Naive thymus-derived CD8-positive, alpha-beta T cell (primary cell): ENCODE data around the gene CPT1B. TPM values are rescaled to one million over a fixed set of nuclear protein-coding genes. Genes with fewer than 3 reads are reported as not detected.
"Not testable (repeated sequence)": the region's sequence is repeated elsewhere in the genome, so short reads cannot be mapped to it uniquely, and the experiment has no call there.

Experiments used
- ATAC-seq, 2 donors: fragments of 150-1000 bp; cut with Tn5 transposase in 1 of 2; sonication (Bioruptor Pico), chemical (Tn5 transposase) in 1 of 2; 1 replicate in 1 of 2; 2 replicates in 1 of 2; pipeline ENCODE4 v1.10.0; 2021; ENCODE audit warnings: mild to moderate bottlenecking in 2 of 2, moderate library complexity in 2 of 2
- POLR2A ChIA-PET: fragments of 350-600 bp; sonication (Branson Sonifier 250); formaldehyde crosslinking; loops from one replicate; lab custom pipeline; 2021; ENCODE audit warnings: antibody characterized with exemption; lab: Charles Lee
- DNase-seq, 10 donors: peaks; one replicate each; pipeline versions ENCODE4 v3.0.0 to v3.0.0-alpha.2; 2020 to 2022
- H3K27ac Mint-ChIP-seq, 10 donors: one replicate each; pipeline ENCODE4 v1.8.0; 2020 to 2022; ENCODE audit warnings: mild to moderate bottlenecking in 10 of 10, mixed read lengths in 10 of 10, moderate library complexity in 4 of 10, inconsistent platforms in 1 of 10
- H3K27me3 Mint-ChIP-seq, 5 donors: one replicate each; pipeline ENCODE4 v1.8.0; 2021 to 2022; ENCODE audit warnings: mixed read lengths in 5 of 5
- H3K36me3 Mint-ChIP-seq, 3 donors: one replicate each; pipeline ENCODE4 v1.8.0; 2020 to 2022; ENCODE audit warnings: mixed read lengths in 3 of 3, mild to moderate bottlenecking in 2 of 3, inconsistent platforms in 1 of 3
- H3K4me1 Mint-ChIP-seq, 4 donors: one replicate each; pipeline ENCODE4 v1.8.0; 2021 to 2022; ENCODE audit warnings: mixed read lengths in 4 of 4
- H3K4me3 Mint-ChIP-seq, 10 donors: one replicate each; pipeline ENCODE4 v1.8.0; 2020 to 2022; ENCODE audit warnings: mild to moderate bottlenecking in 10 of 10, mixed read lengths in 10 of 10, moderate library complexity in 6 of 10, inconsistent platforms in 1 of 10
- H3K9me3 Mint-ChIP-seq, 9 donors: one replicate each; pipeline ENCODE4 v1.8.0; 2020 to 2022; ENCODE audit warnings: mixed read lengths in 9 of 9, mild to moderate bottlenecking in 3 of 9, inconsistent platforms in 1 of 9, moderate library complexity in 1 of 9
- polyA plus RNA-seq, 3 donors: library from polyadenylated mRNA; unstranded; fragments of 300-500 nt; fragmentation: Illumina TruSeq; gene quantifications; one replicate each; pipeline ENCODE4 v1.2.3, GENCODE V29; 2021
- total RNA-seq, 8 experiments: library from RNA in 2 of 8; stranded (reverse) in 2 of 8; gene quantifications; one replicate each; pipeline ENCODE4 v1.2.3 and lab custom pipeline; 2021 to 2026

Gene CPT1B
- total and polyA plus RNA-seq, 5 experiments from 2014 or later = 0.23 to 97.5 (median 48.0) TPM; not detected in 1

DNA sequence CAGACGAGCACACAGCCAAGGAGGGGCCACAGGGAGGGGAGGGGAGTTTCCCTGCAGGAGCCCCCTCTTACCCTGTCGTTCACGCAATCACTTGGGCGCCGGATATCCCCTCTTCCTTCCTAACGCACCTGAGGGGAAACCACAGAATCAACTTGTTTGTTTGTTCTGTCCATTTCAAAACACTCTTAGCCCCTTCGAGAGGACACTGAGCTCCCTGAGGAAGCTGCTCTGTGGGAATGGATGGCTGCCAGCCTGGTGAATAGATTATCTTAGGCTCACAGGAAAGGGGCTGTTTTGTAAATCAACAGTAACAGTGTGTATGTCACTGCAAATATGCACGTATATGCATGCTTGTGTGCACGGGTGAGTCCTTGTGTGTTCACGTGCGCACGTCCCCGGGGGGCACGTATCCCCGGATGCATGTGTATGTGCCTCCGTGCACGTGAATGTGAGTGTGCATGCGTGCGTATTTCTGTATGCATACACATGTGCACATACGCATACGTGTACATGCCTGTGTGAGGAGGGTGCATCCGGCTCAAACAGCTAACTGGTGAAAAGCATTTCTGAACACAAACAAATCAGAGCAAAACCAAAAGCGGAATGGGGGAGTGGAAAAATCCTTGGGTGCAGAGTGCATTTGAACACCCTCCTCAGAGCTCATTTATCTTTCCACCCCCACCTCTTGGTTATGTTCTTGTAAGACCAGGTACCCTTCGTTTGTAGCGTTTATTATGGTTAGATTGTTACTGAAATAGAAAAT is 42.5 kb upstream of the CPT1B start:
- peaks cover 0 to 8% (median 0%) of the 10 kb centered on the region in 3 donors for H3K36me3 Mint-ChIP-seq
- peak overlapping the region; percentile 88 to 95 (median 92) for H3K4me3 Mint-ChIP-seq
- H3K27ac Mint-ChIP-seq = peak overlapping the region; percentile 94 to 100 (median 98)
- POLR2A ChIA-PET = interaction anchor here (0.6 to 4.2 kb wide), 42 partner anchors 8 to 695 kb away, joined by 3 to 82 read pairs (median 5); partner anchors contain the start of genes CHKB, CPT1B, HDAC10 and KLHDC7B
- peak; percentile 78 to 96 (median 94) for DNase-seq
- ATAC-seq = peak; percentile 71 to 73
- H3K27me3 Mint-ChIP-seq = no peaks in the 10 kb centered on the region
- H3K9me3 Mint-ChIP-seq = no peaks in the 10 kb centered on the region
- peaks cover 17 to 41% (median 38%) of the 10 kb centered on the region in 4 donors for H3K4me1 Mint-ChIP-seq

- POLR2A ChIA-PET = interaction anchor here (1.0 to 1.4 kb wide), 2 partner anchors 31 to 55 kb away, joined by 4 to 6 read pairs; partner anchors contain the start of gene CHKB
- Mint-ChIP-seq H3K27me3 (peaks cover 3 to 32% (median 19%) of the 10 kb centered on the region in 5 donors), H3K4me1 (peaks cover 2 to 16% (median 6%) of the 10 kb centered on the region in 4 donors), H3K27ac (peak overlapping the region in 1 of 10 donors; percentile 62)
- not testable (repeated sequence) for DNase-seq, H3K4me3 Mint-ChIP-seq, H3K9me3 Mint-ChIP-seq, H3K36me3 Mint-ChIP-seq, ATAC-seq
Measured at GRCh38 chr22:50614296-50614695, 36.1 kb upstream of the CPT1B start.

GRCh38 chr22:50613291-50613981 is 35.2 kb upstream of the CPT1B start:
- Mint-ChIP-seq H3K27ac (no peak overlapping the region), H3K9me3 (no peaks in the 10 kb centered on the region), H3K4me3 (no peak overlapping the region), H3K4me1 (peaks cover 2 to 16% (median 6%) of the 10 kb centered on the region in 4 donors), H3K36me3 (no peaks in the 10 kb centered on the region), H3K27me3 (peaks cover 3 to 37% (median 22%) of the 10 kb centered on the region in 5 donors)
- DNase-seq (no peak), ATAC-seq (no peak)
- POLR2A ChIA-PET = interaction anchor here (1.0 to 1.4 kb wide), 4 partner anchors 8 to 54 kb away, joined by 3 to 6 read pairs (median 4); partner anchors contain the start of genes CHKB and SYCE3

DNA sequence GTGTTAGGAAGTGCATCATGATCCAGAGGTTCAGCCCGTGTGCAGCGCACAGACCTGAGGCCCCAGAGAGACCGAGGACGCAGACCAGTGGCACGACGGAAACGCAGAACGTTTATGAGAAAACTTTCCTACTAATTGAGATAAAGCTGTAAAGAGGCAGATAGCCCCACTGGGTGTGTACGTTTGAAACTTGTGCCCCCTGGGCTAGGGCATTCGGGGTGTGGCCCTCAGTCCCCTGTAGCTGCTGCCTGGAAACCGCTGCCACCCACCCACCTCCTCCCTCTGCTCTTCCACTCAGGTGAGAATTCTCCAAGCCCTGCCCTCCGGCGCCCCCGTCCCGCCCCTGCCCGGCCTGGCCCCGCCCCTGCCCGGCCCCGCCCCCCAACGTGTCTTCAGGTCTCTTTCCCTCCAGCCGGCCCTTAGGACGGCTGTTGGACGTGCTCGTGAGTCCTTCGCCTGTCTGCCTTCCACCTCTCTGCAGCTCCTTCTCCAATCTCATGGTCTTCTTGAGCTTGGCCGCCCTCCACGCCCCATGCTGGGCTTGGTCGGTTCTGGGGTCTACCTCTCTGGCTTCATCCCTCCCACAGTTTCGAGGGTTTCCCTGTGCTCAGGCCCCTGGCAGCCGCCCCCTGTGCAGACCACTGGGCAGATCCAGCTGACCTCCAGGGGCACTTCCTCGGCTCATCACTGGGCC is 34.4 kb upstream of the CPT1B start:
- no peak overlapping the region for H3K4me3 Mint-ChIP-seq
- ATAC-seq = peak in 1 of 2 donors; percentile 43
- no peak for DNase-seq
- H3K27ac Mint-ChIP-seq = no peak overlapping the region
- POLR2A ChIA-PET = interaction anchor here (1.0 to 1.4 kb wide), 4 partner anchors 9 to 105 kb away, joined by 3 to 6 read pairs (median 4); partner anchors contain the start of genes CHKB, LMF2, NCAPH2 and SYCE3
- H3K36me3 Mint-ChIP-seq = no peaks in the 10 kb centered on the region
- H3K9me3 Mint-ChIP-seq = no peaks in the 10 kb centered on the region
- H3K4me1 Mint-ChIP-seq = peaks cover 2 to 16% (median 6%) of the 10 kb centered on the region in 4 donors
- peaks cover 3 to 40% (median 25%) of the 10 kb centered on the region in 5 donors for H3K27me3 Mint-ChIP-seq

DNA sequence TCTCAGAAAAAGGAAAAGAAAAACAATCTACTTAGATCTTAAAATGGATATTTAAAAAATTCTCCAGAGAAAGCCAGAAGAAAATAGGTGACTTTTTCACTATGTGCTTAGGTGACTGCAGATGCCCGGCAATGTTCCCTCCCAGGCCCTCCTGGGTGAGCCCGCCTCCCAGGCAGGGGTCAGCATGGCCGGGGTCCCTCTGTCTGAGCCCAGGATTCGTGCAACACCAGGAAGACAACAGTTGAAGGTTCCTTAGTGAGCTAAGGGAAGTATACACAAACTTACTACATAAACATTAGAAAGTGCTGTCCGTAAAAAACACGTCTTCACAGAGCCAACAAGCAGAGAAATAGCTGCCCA is 33.9 kb upstream of the CPT1B start:
- no peaks in the 10 kb centered on the region for H3K9me3 Mint-ChIP-seq
- peaks cover 2 to 16% (median 6%) of the 10 kb centered on the region in 4 donors for H3K4me1 Mint-ChIP-seq
- no peak for DNase-seq
- no peaks in the 10 kb centered on the region for H3K36me3 Mint-ChIP-seq
- POLR2A ChIA-PET = interaction anchor here (1.0 to 1.2 kb wide), 3 partner anchors 9 to 104 kb away, joined by 3 to 4 read pairs (median 3); partner anchors contain the start of genes LMF2, NCAPH2 and SYCE3
- H3K27me3 Mint-ChIP-seq = peaks cover 7 to 46% (median 30%) of the 10 kb centered on the region in 5 donors
- H3K27ac Mint-ChIP-seq = no peak overlapping the region
- ATAC-seq = no peak
- no peak overlapping the region for H3K4me3 Mint-ChIP-seq

DNA sequence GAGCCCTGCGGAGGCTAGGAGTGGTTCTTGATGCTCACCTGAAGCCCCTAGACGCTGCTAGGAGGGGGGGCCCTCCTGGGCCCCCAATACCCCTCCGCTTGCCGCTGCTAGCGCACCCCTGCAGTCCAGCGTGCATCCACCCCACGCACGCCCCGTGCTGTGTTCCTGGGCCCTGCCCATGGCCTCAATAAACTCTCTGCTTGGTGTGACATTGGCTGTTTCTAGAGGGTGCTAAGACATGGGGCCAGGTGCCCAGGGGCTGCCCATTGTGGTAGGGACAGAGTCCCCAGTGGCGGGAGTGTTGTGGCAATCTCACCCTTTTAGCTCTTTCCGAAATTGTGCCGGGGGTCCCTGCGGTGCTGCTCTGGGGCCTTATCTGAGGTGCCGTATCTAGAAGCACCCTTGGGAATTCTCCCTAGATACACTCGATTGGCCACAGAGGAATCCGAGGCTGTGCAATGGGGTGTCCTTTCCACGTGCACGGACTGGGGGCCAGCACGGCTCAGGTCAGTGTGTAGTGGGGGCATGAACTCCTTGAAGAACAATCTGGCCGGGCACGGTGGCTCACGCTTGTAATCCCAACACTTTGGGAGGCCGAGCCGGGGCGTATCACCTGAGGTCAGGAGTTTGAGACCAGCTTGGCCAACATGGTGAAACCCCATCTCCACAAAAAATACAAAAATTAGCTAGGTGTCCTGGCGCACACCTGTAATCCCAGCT is 33.3 kb upstream of the CPT1B start:
- Mint-ChIP-seq H3K4me3 (no peak overlapping the region), H3K9me3 (peaks cover 0 to 2% (median 0%) of the 10 kb centered on the region in 9 donors), H3K4me1 (peaks cover 2 to 16% (median 6%) of the 10 kb centered on the region in 4 donors), H3K27ac (no peak overlapping the region), H3K36me3 (no peaks in the 10 kb centered on the region), H3K27me3 (peaks cover 7 to 52% (median 32%) of the 10 kb centered on the region in 5 donors)
- DNase-seq = no peak
- ATAC-seq = no peak
- POLR2A ChIA-PET = no interaction called here

DNA sequence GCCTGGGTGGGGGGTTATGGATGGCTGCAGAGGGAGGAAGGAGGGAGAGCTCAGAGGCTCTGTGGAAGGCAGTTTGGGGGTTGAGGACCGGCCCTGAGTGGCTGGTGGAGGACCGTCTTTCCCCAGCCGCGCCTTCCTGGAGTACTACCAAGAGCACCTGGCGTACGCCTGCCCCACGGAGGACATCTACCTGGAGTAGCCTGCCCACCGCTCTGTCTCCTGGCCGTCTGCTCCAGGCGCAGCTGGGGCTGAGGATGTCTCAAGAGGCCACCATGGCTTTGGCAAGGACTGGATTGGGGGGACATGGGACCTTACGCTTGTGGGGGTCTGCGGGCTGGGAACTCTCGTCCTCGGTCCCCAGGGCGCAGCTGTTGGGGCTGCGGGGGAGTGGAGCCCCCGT is 32.4 kb upstream of the CPT1B start:
- POLR2A ChIA-PET = no interaction called here
- H3K27me3 Mint-ChIP-seq = peaks cover 7 to 61% (median 32%) of the 10 kb centered on the region in 5 donors
- DNase-seq = no peak

DNA sequence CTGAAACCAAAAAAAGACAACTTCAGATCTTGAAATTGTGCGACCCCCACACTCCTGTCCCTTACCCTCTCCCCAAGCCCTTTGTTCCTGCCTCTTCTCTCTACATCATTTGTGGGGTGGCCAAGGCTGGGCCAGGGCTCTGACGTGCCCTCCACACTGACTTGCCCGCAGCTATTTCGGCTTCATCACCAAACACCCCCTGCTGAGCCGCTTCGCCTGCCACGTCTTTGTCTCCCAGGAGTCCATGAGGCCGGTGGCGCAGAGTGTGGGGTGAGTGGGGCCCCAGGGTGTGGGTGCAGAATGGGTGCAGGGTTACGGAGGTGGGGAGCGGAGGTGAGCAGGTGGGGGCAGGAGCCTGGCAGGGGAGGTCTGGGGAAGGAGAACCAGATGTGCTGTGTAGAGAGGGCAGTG is 31.8 kb upstream of the CPT1B start:
- peaks cover 7 to 65% (median 32%) of the 10 kb centered on the region in 5 donors for H3K27me3 Mint-ChIP-seq
- POLR2A ChIA-PET = no interaction called here
- H3K27ac Mint-ChIP-seq = no peak overlapping the region

More for the DNA sequence above, 32.4 kb upstream of the CPT1B start:
- H3K27ac Mint-ChIP-seq = no peak overlapping the region
- H3K4me1 Mint-ChIP-seq = peaks cover 2 to 16% (median 6%) of the 10 kb centered on the region in 4 donors
- H3K9me3 Mint-ChIP-seq = peaks cover 0 to 2% (median 0%) of the 10 kb centered on the region in 9 donors
- H3K36me3 Mint-ChIP-seq = no peaks in the 10 kb centered on the region
- no peak overlapping the region for H3K4me3 Mint-ChIP-seq
- no peak for ATAC-seq

DNA sequence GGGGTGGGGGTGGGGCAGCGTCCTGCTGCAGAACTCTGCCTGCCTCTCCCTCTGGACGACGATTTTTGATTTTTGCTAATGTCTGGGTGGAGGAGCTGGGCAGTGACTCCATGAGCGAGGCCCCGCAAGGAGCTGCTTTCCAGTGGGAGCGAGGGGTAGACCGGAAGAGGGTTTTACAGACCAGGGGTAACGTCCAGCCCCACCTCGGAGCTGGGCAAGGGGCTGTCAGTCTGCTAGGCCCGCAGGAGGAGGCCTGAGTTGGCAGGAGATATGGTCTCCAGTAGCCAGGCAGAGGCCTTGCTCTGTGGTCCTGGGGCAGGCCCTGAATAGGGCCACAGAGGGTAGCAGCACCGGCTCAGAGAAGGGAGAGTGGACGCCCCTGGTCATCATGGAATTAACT is 31.4 kb upstream of the CPT1B start:
- DNase-seq = no peak
- Mint-ChIP-seq H3K27me3 (peaks cover 7 to 65% (median 32%) of the 10 kb centered on the region in 5 donors), H3K9me3 (peaks cover 0 to 2% (median 0%) of the 10 kb centered on the region in 9 donors), H3K4me3 (no peak overlapping the region), H3K36me3 (no peaks in the 10 kb centered on the region), H3K4me1 (peaks cover 2 to 16% (median 6%) of the 10 kb centered on the region in 4 donors), H3K27ac (no peak overlapping the region)
- POLR2A ChIA-PET = no interaction called here
- no peak for ATAC-seq

More for the DNA sequence above, 31.8 kb upstream of the CPT1B start:
- ATAC-seq (no peak), DNase-seq (no peak)
- no peaks in the 10 kb centered on the region for H3K36me3 Mint-ChIP-seq
- peaks cover 2 to 16% (median 6%) of the 10 kb centered on the region in 4 donors for H3K4me1 Mint-ChIP-seq
- no peak overlapping the region for H3K4me3 Mint-ChIP-seq
- peaks cover 0 to 2% (median 0%) of the 10 kb centered on the region in 9 donors for H3K9me3 Mint-ChIP-seq

- ATAC-seq (no peak), DNase-seq (no peak)
- Mint-ChIP-seq H3K27ac (no peak overlapping the region), H3K4me1 (peaks cover 2 to 16% (median 6%) of the 10 kb centered on the region in 4 donors), H3K4me3 (no peak overlapping the region), H3K27me3 (peaks cover 7 to 65% (median 32%) of the 10 kb centered on the region in 5 donors), H3K36me3 (no peaks in the 10 kb centered on the region), H3K9me3 (peaks cover 0 to 2% (median 0%) of the 10 kb centered on the region in 9 donors)
- POLR2A ChIA-PET = no interaction called here
Measured at GRCh38 chr22:50608996-50609395, 30.8 kb upstream of the CPT1B start.

DNA sequence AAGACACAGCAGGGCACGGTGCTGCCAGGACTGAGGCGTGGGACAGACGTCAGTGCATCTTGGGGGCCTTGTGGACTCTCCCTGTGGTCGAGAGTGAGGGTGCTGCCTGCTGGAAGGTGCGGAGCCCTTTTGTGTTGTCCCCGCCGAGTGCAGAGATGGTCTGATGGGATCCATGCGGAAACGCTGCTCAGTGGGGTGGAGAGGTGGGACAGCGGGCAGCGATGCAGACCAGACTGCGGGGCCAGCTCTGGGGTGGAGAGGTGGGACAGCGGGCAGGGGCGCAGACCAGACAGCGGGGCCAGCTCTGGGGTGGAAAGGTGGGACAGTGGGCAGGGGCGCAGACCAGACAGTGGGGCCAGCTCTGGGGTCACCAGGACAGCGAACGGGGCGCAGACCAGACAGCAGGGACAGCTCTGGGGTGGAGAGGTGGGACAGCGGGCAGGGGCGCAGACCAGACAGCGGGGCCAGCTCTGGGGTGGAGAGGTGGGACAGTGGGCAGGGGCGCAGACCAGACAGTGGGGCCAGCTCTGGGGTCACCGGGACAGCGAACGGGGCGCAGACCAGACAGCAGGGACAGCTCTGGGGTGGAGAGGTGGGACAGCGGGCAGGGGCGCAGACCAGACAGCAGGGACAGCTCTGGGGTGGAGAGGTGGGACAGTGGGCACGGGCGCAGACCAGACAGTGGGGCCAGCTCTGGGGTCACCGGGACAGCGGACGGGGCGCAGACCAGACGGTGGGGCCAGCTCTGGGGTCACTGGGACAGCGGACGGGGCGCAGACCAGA is 30.0 kb upstream of the CPT1B start:
- peaks cover under 1 to 12% (median 6%) of the 10 kb centered on the region in 4 donors for H3K4me1 Mint-ChIP-seq
- H3K4me3 Mint-ChIP-seq, ATAC-seq, DNase-seq, H3K27ac Mint-ChIP-seq, H3K36me3 Mint-ChIP-seq, H3K9me3 Mint-ChIP-seq, POLR2A ChIA-PET: not testable (repeated sequence)
- peaks cover 7 to 64% (median 27%) of the 10 kb centered on the region in 5 donors for H3K27me3 Mint-ChIP-seq
